DMS114 treated with DMSO at 0.1 percent for 48 hours (cell line): ENCODE data around the gene PLXNC1.

Experiments
- DNase-seq: peaks from one replicate; lab custom pipeline; 2025; ENCODE audit not compliant: unreplicated experiment; lab: John Stamatoyannopoulos, UW

The PLXNC1 gene

GRCh38 chr12:94263011-94263811 lies 114.8 kb downstream of the PLXNC1 start:
- no peak for DNase-seq

GRCh38 chr12:94263905-94264561 lies 115.7 kb downstream of the PLXNC1 start:
- no peak for DNase-seq

GRCh38 chr12:94264736-94265485 lies 116.5 kb downstream of the PLXNC1 start:
- DNase-seq = no peak

- DNase-seq = no peak
Measured at GRCh38 chr12:94265539-94265938, 117.2 kb downstream of the PLXNC1 start.

GRCh38 chr12:94265966-94266745 lies 117.8 kb downstream of the PLXNC1 start:
- no peak for DNase-seq

GRCh38 chr12:94266796-94267536 lies 118.6 kb downstream of the PLXNC1 start:
- no peak for DNase-seq

- DNase-seq = no peak
Measured at GRCh38 chr12:94267537-94267872, 119.1 kb downstream of the PLXNC1 start.

GRCh38 chr12:94267921-94268471 lies 119.6 kb downstream of the PLXNC1 start:
- DNase-seq = no peak

GRCh38 chr12:94269316-94269999 lies 121.1 kb downstream of the PLXNC1 start:
- DNase-seq = no peak

- DNase-seq = no peak
Measured at GRCh38 chr12:94271351-94271750, 123.0 kb downstream of the PLXNC1 start.

- DNase-seq = no peak
Measured at GRCh38 chr12:94272280-94272679, 123.9 kb downstream of the PLXNC1 start.

GRCh38 chr12:94273272-94273671 lies 124.9 kb downstream of the PLXNC1 start:
- no peak for DNase-seq

- DNase-seq = no peak
Measured at GRCh38 chr12:94276725-94277124, 128.3 kb downstream of the PLXNC1 start.

GRCh38 chr12:94277426-94278000 lies 129.1 kb downstream of the PLXNC1 start:
- DNase-seq = no peak

- no peak for DNase-seq
Measured at GRCh38 chr12:94280063-94280462, 131.7 kb downstream of the PLXNC1 start.

- DNase-seq = no peak
Measured at GRCh38 chr12:94282675-94283074, 134.3 kb downstream of the PLXNC1 start.

GRCh38 chr12:94284046-94284445 lies 135.7 kb downstream of the PLXNC1 start:
- no peak for DNase-seq

GRCh38 chr12:94284859-94285258 lies 136.5 kb downstream of the PLXNC1 start:
- DNase-seq = no peak

- DNase-seq = no peak
Measured at GRCh38 chr12:94285943-94286582, 137.7 kb downstream of the PLXNC1 start.
